GM10847 (cell line): Measurements from ENCODE around the gene FNDC5.

ENCODE experiments used
- POLR2A ChIP-seq: IDR thresholded peaks from 2 replicates; pipeline ENCODE4 v1.6.1; 2011; ENCODE audit not compliant: insufficient read length; ENCODE audit errors: extremely low read depth

Gene FNDC5

DNA sequence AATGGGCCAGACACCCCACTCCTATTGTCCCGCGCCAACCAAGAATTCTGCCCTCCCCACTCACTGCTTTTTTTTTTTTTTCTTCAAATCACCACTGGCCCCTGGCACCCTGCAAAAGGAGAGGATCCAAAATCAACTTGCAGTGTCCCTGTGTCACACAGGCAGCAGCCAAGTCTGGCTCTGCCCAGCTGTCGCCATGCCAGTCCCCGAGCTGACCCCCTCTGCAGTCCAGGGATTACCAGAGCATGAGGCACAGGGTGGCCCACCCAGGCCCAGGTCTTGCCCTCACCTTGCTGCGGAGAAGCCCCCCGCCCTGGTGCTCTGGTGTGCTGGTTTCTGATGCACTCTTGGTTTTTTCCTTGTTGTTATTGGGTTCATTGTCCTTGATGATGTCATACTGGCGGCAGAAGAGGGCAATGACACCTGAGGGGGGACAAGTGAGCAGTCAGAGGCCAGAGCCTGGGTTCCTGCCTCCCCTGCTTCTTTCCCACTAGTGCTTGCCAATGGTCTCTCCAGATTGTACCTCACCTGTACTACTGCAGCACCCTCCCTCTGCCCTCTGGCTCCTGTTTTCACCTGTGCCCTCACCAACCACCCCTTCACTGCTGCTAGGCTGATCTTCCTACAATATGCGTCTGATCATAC, 6.2 kb downstream of the FNDC5 start:
- TF ChIP-seq POLR2A: no peak

DNA sequence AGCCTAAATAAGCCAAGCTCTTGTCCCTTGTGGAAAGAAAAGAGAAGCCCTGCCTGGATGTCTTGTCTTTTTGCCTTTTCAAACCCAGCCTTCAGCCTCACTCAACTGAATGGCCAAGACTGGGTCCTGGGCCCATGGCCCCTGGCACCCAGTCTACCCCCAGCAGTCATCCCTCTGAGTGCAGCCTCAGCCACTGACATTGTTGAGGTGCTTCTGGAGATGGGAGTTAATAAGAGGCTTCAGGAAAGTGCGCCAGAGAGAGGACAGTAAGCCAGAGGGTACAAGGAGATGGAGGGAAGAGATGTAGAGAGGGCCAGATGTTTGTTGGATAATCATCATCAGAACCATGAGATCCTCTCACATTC, 6.8 kb downstream of the FNDC5 start:
- TF ChIP-seq POLR2A: no peak

DNA sequence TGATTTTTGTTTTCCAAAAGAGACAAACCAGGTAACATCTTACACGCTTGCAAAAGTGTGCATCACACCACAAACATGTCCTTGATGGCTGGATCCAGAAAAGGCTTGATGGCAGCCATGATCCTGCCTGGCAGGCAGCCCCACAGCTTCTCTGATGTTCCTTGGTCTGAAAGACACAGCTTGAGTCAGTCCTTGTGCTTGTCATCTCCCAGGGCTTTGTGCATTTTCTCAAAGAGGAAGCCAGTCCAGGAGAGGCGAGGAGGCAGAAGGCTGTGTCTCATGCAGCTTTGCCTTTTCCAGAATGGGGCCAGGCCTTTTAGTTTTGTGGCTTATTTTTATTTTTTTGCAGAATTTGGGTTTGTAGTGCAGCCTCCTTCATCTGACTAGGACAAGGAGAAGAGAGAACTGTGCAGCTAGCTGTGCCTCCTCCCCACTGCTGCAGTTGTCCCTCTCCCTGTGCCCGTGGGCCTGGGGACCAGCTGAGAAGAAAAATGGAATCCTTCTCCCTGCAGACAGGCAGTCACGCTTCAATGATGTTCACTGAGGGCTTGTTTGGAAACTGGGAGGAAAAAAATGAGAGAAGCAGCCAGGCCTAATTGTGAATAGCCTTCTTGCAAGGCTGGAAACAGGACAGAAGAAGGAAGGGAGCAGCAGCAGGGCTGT, 7.4 kb downstream of the FNDC5 start:
- no peak for TF ChIP-seq POLR2A

DNA sequence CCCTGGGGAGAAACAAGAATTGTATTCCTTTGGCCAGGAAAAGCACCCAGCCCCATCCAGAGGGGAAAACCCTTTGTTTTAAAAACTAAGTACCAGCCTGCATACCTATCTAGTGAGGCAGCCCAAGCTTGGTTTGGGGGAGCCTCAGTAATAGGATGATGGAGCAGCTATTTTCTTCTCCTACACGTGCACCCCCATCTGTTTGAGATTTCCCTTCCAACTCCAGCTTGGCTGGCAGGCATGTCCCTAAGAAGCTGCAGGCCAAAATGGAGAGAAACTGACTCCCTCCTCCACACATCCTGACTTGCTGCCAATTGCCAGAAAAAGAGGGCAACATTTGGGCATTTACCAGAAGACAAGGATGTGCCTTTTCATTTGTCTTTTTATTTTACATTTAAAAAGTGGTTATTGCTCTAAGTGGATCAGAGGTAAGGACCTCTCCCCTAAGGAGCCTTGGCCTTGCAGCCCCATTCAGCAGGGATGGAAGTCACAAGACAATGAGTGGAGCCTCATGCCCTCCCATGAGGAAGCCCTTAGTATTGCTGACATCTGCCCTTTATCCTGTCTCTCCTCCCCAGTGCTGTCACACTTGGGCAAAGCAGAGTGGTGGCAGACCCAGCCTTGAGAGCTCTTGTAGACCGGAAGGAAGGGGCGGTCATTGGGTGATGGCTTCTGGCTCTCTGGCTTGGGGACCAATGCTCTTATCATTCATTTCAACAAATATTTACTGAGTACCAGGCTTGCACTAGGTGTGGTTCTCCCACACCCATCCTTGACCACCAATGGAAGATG, 8.6 kb downstream of the FNDC5 start:
- TF ChIP-seq POLR2A: no peak

DNA sequence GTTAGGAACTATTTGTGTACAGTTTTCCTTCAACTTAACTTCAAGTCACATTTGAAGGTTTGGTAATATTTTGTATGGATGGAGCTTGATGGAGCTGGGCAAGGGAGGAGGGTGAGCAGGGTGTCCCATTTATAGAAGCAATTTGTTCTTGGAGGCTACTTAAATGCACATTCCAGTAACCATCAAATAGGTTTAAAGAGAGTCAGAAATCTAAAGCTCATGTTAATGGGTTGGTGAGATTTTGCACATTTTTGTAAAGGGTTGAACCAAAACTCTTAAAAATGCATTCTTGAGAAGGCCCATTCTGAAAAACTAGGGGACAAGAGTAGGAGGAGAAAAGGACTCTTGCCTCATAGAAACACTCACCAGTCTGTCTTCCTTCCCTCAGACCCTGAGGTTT, 10.1 kb downstream of the FNDC5 start:
- no peak for TF ChIP-seq POLR2A

DNA sequence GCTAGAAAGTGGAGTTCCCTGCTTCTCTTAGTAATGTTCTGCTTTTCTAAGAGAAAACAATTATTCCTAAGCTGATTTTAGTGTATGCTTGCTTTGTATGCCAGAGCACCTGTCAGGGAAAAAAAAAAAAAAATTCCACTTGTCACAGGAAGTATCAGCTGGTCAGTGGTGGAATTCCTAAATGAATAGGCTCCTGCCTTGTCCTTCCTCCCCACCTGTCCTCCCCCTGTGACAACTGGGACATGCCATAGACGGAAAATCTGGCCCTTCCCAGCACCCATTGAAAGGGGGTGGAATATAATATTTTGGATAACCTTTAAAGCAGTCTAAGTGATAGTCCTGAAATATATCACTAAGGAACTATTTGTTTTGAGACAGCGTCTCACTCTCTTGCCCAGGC, 10.8 kb downstream of the FNDC5 start:
- no peak for TF ChIP-seq POLR2A

DNA sequence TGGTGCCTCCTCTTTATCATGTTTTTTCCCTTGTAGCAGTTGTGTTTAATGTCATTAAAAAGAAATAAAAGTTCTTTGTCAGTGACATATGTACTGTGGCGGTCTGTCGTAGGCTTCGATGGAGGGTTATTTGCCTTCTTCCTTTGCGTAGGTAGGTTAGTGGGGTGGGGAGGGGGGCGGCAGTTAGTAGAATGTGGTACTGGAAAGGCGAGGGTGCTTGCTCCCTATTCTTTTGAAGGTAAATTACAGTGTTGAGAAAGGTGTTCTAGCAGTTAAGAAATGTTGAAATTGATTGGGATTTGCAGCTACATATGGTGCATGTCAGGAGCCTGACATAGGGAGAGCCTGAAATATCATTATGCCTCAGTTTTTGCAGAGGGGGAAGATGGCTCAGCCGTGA, 11.9 kb downstream of the FNDC5 start:
- TF ChIP-seq POLR2A: no peak

DNA sequence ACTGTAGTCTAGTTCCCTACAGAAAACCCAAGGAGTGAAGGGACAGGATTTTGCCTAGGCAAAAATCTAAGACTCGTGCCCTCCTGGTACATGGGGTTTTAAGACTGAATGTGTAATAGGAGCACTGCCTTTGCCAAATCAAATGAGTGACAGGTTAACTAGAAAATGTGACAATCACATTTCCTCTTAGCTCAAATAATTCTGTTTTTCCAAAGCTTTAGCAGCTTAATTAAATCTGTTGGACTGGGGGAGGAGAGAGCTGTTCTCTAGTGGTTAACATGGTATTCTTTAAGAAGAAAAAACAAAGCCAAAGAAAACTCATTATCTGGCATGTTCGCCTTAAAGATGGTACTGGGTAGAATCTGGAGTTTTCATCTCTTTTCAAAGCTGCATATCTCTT, 12.6 kb downstream of the FNDC5 start:
- TF ChIP-seq POLR2A: no peak

DNA sequence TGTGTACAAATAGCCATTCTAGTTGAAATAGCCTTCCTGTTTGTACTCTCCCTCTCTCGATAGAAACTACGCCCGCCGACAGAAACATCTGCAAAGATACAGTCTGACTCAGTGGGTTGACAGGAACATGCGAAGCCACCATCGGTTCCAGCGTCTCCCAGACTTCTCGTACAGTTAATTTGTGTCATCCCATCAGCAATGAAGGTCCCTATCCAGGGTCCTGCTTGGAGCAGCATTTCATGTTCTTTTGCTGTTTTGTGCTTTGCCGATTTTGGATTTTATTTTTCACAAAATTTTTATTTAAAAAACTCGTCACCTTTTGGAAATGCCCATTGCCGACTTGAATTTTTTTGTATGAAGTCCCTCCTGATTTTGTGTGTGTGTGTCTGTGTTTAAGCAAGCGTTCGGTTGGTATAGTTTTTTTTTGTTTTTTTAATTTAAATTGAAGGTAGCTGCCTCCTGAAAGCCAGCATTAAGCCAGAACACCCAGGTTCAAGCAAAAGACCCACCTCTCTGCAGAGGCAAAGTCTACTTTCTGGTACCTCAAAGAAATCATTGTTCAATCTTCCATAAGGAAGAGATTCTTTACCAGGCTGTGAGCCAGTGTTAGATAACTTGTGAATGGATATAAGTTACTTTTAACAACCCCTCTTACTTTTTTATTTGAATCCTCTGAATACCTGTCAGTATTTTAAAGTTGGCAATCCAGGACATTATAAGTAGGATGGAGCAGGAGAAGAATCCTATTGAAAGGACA, 14.7 kb downstream of the FNDC5 start:
- TF ChIP-seq POLR2A: no peak

DNA sequence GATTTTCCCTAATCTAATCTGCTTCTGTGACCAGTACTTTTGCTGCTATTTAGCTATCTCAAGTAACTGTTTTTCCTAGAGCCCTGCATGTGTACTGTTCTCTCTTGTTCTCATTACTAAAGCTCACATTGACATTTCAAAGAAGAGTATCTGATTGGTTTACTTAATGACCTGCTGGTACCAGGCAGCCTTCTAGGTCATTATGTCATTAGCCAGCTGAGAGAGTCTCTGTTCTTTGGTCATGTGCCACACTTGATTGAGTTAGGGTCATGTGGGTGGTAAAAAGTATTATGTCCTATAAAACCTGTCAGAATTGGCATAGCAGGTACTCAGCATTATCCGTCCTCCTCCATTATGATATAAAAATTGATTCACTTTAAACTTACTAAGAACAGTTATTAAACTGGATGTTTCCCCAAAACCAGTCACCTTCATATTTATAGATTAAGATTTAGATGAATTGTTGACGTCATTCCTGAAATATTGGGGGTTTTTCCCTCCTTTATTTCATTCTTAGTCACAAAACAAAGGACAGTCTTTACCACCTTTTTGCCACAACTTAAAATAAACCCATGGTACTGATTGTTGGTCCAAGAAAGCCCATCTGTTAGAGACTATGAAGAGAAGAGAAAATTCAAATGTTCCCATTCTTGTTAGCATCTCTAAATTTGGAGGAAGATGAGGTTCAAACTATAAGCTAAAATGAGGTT, 22.2 kb downstream of the FNDC5 start:
- no peak for TF ChIP-seq POLR2A

DNA sequence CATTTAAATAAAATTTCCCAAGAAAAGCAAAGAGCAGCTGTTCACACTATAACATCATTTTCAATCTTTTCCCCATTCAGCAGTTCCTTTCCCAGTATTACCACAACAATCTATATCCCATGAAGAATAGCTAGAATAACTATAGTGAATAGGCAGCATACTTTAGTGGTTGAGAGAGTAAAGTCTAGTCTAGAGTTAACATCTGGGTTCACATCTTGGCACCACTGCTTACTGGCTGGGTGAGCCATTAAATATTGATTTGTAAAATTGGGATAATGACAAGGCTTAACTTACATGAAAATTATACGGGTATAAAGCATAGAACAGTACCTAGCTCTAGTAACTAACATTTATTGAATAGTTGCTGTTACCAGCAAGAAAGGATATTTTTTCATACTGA, 38.8 kb downstream of the FNDC5 start:
- no peak for TF ChIP-seq POLR2A

DNA sequence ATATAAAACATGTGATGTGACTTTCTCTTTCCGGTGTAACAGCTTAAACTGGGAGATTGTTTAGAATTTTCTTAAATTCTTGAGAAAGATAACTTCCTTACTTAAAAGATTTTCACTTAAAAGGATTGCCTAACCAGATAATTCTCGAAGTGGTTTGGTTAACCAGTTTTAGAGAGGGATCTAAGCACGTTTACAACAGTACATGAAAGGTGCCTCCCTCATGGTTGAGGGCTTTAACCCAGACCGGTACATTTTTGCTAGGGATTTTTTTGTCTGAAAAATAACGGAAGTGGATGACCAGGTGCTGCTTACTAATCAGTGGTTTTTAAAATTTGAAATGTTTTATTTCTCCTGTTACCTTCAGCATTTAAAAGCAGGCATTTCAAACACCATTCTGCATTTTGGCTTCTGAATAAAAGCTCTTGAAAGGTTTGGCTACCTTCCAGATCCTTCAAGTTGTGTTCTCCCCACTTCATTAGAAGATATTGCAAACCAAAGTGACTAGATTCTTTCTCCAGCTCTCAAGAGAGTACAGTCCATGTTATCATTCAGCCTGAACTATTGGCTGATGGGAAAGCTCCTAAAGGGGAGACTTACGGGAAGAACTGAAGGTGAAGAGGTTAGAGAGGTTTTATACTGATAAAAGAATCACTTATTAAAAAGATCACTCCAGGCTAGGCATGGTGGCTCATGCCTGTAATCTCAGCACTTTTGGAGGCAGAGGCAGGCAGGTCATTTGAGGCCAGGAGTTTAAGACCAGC, 40.4 kb downstream of the FNDC5 start:
- no peak for TF ChIP-seq POLR2A

DNA sequence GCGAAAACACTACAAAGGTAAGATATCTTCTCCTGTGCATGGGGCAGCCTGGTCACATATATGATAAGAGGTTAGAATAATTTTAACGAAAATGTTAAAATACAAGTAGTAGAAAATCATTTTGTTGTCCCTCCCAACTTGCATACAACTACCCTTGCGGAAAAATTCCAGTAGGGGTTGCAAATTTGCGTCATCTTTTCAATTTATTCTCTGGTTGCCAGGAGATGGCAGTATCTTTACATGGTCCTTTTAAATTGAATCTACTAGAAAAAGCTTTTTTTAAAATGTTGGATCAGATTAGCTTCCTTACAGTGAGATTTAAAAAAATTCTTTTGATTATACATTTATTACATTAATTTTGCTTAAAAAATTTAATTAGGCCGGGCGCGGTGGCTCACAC, 42.4 kb downstream of the FNDC5 start:
- TF ChIP-seq POLR2A: no peak

DNA sequence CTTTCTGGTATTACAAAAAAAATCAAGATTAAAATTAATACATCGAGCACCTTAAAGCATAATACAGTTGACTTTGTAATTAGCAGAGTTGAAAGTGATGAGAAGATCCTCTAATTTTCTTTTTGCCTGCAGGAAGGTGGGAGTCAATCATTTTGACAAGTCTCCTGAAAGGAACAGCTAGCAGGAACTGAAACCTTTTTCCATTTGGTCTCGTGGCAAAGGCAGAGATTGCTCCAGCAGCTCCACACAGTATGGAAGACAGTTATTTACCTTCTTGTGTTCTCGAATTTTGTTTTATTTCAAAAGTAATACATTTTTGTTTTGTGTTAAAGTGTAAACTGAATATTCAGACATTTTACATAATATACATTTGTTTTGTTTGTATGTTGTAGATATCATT, 45.5 kb downstream of the FNDC5 start:
- no peak for TF ChIP-seq POLR2A
